SU-DHL-6 (cell line): ENCODE results near the gene NR1D1.

Source experiments
- H2AFZ ChIP-seq: fragments of 200-600 bp; sonication (generic); 2 replicates; pipeline ENCODE4 v1.6.1; 2014; ENCODE audit warnings: low read depth, mild to moderate bottlenecking, moderate library complexity, mixed read lengths, antibody characterized with exemption, low read length; ENCODE audit not compliant: severe bottlenecking
- H3F3A ChIP-seq: fragments of 200-600 bp; shearing (Covaris generic); 2 replicates; pipeline ENCODE4 v1.6.0; 2016; ENCODE audit warnings: antibody characterized with exemption, mild to moderate bottlenecking; ENCODE audit not compliant: insufficient read depth
- H3K27ac ChIP-seq: fragments of 200-600 bp; sonication (generic); 2 replicates; pipeline ENCODE4 v1.5.1; 2016; ENCODE audit warnings: low read depth, mild to moderate bottlenecking, low read length, moderate library complexity, mixed read lengths
- H3K27me3 ChIP-seq: fragments of 200-600 bp; sonication (generic), shearing (Covaris generic); 2 replicates; pipeline ENCODE4 v1.6.0; 2014; ENCODE audit warnings: mild to moderate bottlenecking, low read length
- H3K36me3 ChIP-seq: fragments of 200-600 bp; sonication (generic); 2 replicates; pipeline ENCODE4 v1.6.1; 2014; ENCODE audit warnings: mild to moderate bottlenecking, low read length, mixed read lengths
- H3K4me2 ChIP-seq: fragments of 300-600, 200-600 bp; shearing (Covaris generic), sonication (generic); 2 replicates; pipeline ENCODE4 v1.6.0; 2014; ENCODE audit warnings: low read length, low read depth, mild to moderate bottlenecking; ENCODE audit not compliant: poor library complexity, severe bottlenecking
- H3K4me3 ChIP-seq: fragments of 200-600 bp; sonication (generic); 2 replicates; pipeline ENCODE4 v1.5.1; 2014; ENCODE audit warnings: antibody characterized with exemption, low read length, mild to moderate bottlenecking, mixed read lengths; ENCODE audit not compliant: insufficient read depth, poor library complexity, severe bottlenecking
- H3K79me2 ChIP-seq: fragments of 200-600 bp; sonication (generic); 2 replicates; pipeline ENCODE4 v1.6.1; 2014; ENCODE audit warnings: mild to moderate bottlenecking, low read length, moderate library complexity; ENCODE audit not compliant: insufficient read depth
- H3K9ac ChIP-seq: fragments of 200-600 bp; sonication (generic); 2 replicates; pipeline ENCODE4 v1.7.0; 2014; ENCODE audit warnings: mild to moderate bottlenecking, low read length
- H3K9me2 ChIP-seq: fragments of 200-600 bp; sonication (generic); replicated peaks from 2 replicates; pipeline ENCODE4 v1.6.1; 2014; ENCODE audit warnings: low read length; ENCODE audit not compliant: insufficient read depth
- H3K9me3 ChIP-seq: fragments of 200-600 bp; sonication (generic); 2 replicates; pipeline ENCODE4 v1.6.1; 2014; ENCODE audit warnings: low read length, mixed read lengths; ENCODE audit not compliant: insufficient read depth
- H4K20me1 ChIP-seq: fragments of 200-600 bp; sonication (generic); 2 replicates; pipeline ENCODE4 v1.6.1; 2014; ENCODE audit warnings: low read depth, mild to moderate bottlenecking, antibody characterized with exemption, low read length, moderate library complexity, mixed read lengths
- EZH2phosphoT487 ChIP-seq: fragments of 200-600 bp; sonication (generic), shearing (Covaris generic); conservative IDR thresholded peaks from 2 replicates; pipeline ENCODE4 v1.6.1; 2018; ENCODE audit warnings: mild to moderate bottlenecking, antibody characterized with exemption, low read length, moderate library complexity, mixed read lengths
- TF ChIP-seq, protein P1 (sequence below): fragments of 200-600 bp; sonication (generic); IDR thresholded peaks from one replicate; pipeline ENCODE4 v1.5.1; 2017; ENCODE audit warnings: antibody characterized with exemption, mild to moderate bottlenecking, low read length, moderate library complexity; ENCODE audit not compliant: insufficient read depth, poor library complexity, severe bottlenecking

NR1D1 gene

GRCh38 chr17:40095944-40096791, 4.2 kb downstream of the NR1D1 start:
- no peaks in the 10 kb centered on the region for H3K9me3 ChIP-seq
- no peak overlapping the region for H3K4me2 ChIP-seq
- H3K9ac ChIP-seq, result no peak overlapping the region
- H3K79me2 ChIP-seq, result no peaks in the 10 kb centered on the region
- no peaks in the 10 kb centered on the region for H3F3A ChIP-seq
- no peaks in the 10 kb centered on the region for H3K36me3 ChIP-seq
- H3K27ac ChIP-seq, result no peak overlapping the region
- no peaks in the 10 kb centered on the region for H4K20me1 ChIP-seq
- H2AFZ ChIP-seq, result no peak overlapping the region
- no peaks in the 10 kb centered on the region for H3K9me2 ChIP-seq
- no peak overlapping the region for H3K4me3 ChIP-seq
- no peak for TF ChIP-seq EZH2phosphoT487
- TF ChIP-seq, protein P1, sequence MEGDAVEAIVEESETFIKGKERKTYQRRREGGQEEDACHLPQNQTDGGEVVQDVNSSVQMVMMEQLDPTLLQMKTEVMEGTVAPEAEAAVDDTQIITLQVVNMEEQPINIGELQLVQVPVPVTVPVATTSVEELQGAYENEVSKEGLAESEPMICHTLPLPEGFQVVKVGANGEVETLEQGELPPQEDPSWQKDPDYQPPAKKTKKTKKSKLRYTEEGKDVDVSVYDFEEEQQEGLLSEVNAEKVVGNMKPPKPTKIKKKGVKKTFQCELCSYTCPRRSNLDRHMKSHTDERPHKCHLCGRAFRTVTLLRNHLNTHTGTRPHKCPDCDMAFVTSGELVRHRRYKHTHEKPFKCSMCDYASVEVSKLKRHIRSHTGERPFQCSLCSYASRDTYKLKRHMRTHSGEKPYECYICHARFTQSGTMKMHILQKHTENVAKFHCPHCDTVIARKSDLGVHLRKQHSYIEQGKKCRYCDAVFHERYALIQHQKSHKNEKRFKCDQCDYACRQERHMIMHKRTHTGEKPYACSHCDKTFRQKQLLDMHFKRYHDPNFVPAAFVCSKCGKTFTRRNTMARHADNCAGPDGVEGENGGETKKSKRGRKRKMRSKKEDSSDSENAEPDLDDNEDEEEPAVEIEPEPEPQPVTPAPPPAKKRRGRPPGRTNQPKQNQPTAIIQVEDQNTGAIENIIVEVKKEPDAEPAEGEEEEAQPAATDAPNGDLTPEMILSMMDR, result no peak
- H3K27me3 ChIP-seq, result no peaks in the 10 kb centered on the region

DNA sequence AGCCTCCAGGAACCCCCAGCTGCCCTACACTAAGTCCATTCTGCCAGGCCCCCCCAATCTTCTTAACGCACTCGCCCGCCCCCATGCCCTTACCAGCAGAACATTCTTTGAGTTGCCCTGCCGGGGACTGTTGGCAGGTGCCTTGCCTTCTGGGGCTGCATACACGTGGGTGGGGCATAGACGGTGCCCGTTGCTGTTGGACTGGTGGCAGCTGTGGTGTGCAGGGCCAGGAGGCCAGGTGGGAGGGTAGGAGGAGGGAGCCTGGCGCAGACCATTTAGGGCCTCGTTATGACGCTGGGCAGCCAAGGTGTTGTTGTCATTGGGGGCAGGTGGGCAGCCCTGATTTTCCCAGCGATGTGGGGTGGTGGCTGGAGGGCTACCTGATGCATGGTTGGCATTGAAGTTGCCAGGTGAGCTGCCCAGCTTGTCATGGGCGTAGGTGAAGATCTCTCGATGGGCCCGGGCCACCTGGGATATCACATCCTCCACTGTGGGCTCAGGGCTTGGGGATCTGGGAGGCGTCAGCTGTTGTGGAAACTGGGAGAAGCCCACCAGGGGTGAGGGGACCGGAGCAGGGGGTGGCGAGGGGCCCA, 4.9 kb downstream of the NR1D1 start:
- H3K36me3 ChIP-seq, result no peaks in the 10 kb centered on the region
- H3K27ac ChIP-seq, result no peak overlapping the region
- no peaks in the 10 kb centered on the region for H4K20me1 ChIP-seq
- H3F3A ChIP-seq, result no peaks in the 10 kb centered on the region
- H3K4me3 ChIP-seq, result no peak overlapping the region
- H3K9me2 ChIP-seq, result no peaks in the 10 kb centered on the region
- H3K4me2 ChIP-seq, result no peak overlapping the region
- H3K9ac ChIP-seq, result no peak overlapping the region
- no peaks in the 10 kb centered on the region for H3K79me2 ChIP-seq
- no peaks in the 10 kb centered on the region for H3K9me3 ChIP-seq
- no peak overlapping the region for H2AFZ ChIP-seq
- no peaks in the 10 kb centered on the region for H3K27me3 ChIP-seq
- TF ChIP-seq, protein P1, result no peak
- TF ChIP-seq EZH2phosphoT487, result no peak

DNA sequence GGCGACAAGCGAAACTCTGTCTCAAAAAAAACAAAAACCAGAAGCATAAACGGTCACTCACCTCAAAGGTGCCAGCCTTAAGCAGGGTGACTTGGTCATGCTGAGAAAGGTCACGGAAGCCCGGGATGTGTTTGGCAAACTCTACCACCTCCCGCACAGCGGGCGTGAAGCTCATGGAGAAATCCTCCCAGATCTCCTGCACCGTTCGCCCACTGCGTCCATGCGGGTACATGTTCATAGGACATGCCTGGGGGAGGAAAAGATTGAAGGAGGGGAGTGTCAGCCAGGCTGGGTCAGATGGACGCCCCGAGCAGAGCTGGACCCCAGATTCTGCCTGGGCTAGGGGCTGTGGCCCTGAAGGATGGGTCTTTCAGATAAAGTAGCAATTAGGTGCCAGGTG, 5.5 kb downstream of the NR1D1 start:
- Histone ChIP-seq H3K4me2 (no peak overlapping the region), H3K36me3 (no peaks in the 10 kb centered on the region), H4K20me1 (no peaks in the 10 kb centered on the region), H3K27ac (no peak overlapping the region), H3K9me3 (no peaks in the 10 kb centered on the region), H3F3A (no peaks in the 10 kb centered on the region), H3K9ac (no peak overlapping the region), H3K79me2 (no peaks in the 10 kb centered on the region), H3K9me2 (no peaks in the 10 kb centered on the region), H3K27me3 (no peaks in the 10 kb centered on the region), H3K4me3 (no peak overlapping the region), H2AFZ (no peak overlapping the region)
- TF ChIP-seq EZH2phosphoT487, result no peak
- TF ChIP-seq, protein P1, result no peak
